T-cell (primary cell): ENCODE measurements around the gene ZNF79. TPM values are rescaled to one million over a fixed set of nuclear protein-coding genes. Genes with fewer than 3 reads are reported as not detected.

Experiments
- ATAC-seq, 4 experiments: fragments of 200-7000 bp in 3 of 4; fragments of 150-1000 bp in 1 of 4; cut with Tn5 transposase; replicated peaks in 1 of 4; 1 replicate in 3 of 4; 2 replicates in 1 of 4; pipeline ENCODE4 v1.10.0; 2021; ENCODE audit warnings: moderate library complexity in 3 of 4, mild to moderate bottlenecking in 2 of 4, moderate number of reproducible peaks in 1 of 4
- CTCF ChIA-PET, 2 donors: fragments of 300-600 bp; sonication (Branson Sonifier 250); formaldehyde crosslinking; loops; one replicate each; lab custom pipeline; 2022; ENCODE audit warnings: antibody characterized with exemption in 2 of 2; lab: Charles Lee
- POLR2A ChIA-PET, 2 donors: fragments of 300-600 bp; sonication (Branson Sonifier 250); formaldehyde crosslinking; loops; one replicate each; lab custom pipeline; 2022; ENCODE audit warnings: antibody characterized with exemption in 2 of 2; lab: Charles Lee
- DNase-seq, 35 experiments: peaks; one replicate each; pipeline versions ENCODE4 v3.0.0 to v3.0.0-alpha.2; 2013 to 2023
- H3K27ac ChIP-seq: one replicate; pipeline ENCODE4 v1.5.1; 2013; ENCODE audit warnings: low read length
- H3K27me3 ChIP-seq, 2 experiments: replicated peaks in 1 of 2; 1 replicate in 1 of 2; 2 replicates in 1 of 2; pipeline versions ENCODE4 v1.6.1 to v1.7.0; 2013; ENCODE audit warnings: low read length in 1 of 2, mixed read lengths in 1 of 2; ENCODE audit not compliant: control insufficient read depth in 2 of 2, insufficient read depth in 2 of 2; ENCODE audit errors: extremely low read depth in 1 of 2
- H3K36me3 ChIP-seq, 2 donors: 1 replicate in 1 of 2; 2 replicates in 1 of 2; pipeline versions ENCODE4 v1.6.1 to v1.7.0; 2013; ENCODE audit warnings: low read length in 1 of 2; ENCODE audit not compliant: control insufficient read depth in 2 of 2, insufficient read depth in 1 of 2; ENCODE audit errors: extremely low read depth in 1 of 2
- H3K4me1 ChIP-seq, 2 experiments: 1 replicate in 1 of 2; 2 replicates in 1 of 2; pipeline versions ENCODE4 v1.6.1 to v1.7.0; 2013; ENCODE audit warnings: low read length in 2 of 2, mixed read lengths in 1 of 2; ENCODE audit not compliant: insufficient read depth in 2 of 2, control insufficient read depth in 1 of 2; ENCODE audit errors: extremely low read depth in 1 of 2
- H3K4me3 ChIP-seq, 2 donors: 1 replicate in 1 of 2; 2 replicates in 1 of 2; pipeline versions ENCODE4 v1.5.1 to v1.7.0; 2013; ENCODE audit warnings: mild to moderate bottlenecking in 2 of 2, low read length in 1 of 2, moderate library complexity in 1 of 2; ENCODE audit not compliant: control insufficient read depth in 1 of 2; ENCODE audit errors: extremely low read depth in 1 of 2
- H3K9me3 ChIP-seq: 2 replicates; pipeline ENCODE4 v1.7.0; 2013
- H3K27ac Mint-ChIP-seq, 2 donors: one replicate each; pipeline ENCODE4 v1.8.0; 2020 to 2021; ENCODE audit warnings: mild to moderate bottlenecking in 2 of 2, mixed read lengths in 2 of 2
- H3K27me3 Mint-ChIP-seq, 2 donors: one replicate each; pipeline ENCODE4 v1.8.0; 2021 to 2022; ENCODE audit warnings: mixed read lengths in 2 of 2
- H3K36me3 Mint-ChIP-seq: one replicate; pipeline ENCODE4 v1.8.0; 2021; ENCODE audit warnings: mixed read lengths
- H3K4me1 Mint-ChIP-seq, 3 donors: one replicate each; pipeline ENCODE4 v1.8.0; 2020 to 2022; ENCODE audit warnings: mixed read lengths in 3 of 3, mild to moderate bottlenecking in 1 of 3
- H3K4me3 Mint-ChIP-seq, 3 donors: one replicate each; pipeline ENCODE4 v1.8.0; 2020 to 2022; ENCODE audit warnings: mild to moderate bottlenecking in 3 of 3, mixed read lengths in 3 of 3, moderate library complexity in 3 of 3
- H3K9me3 Mint-ChIP-seq, 3 donors: one replicate each; pipeline ENCODE4 v1.8.0; 2020 to 2022; ENCODE audit warnings: mixed read lengths in 3 of 3
- WGBS: methylation state at CpG from one replicate; pipeline ENCODE4 v1.1.5; 2013; ENCODE audit warnings: missing lambda C conversion rate; ENCODE audit not compliant: insufficient coverage; 5-methylcytosine and 5-hydroxymethylcytosine counted together
- total RNA-seq, 35 experiments: library from RNA in 6 of 35; stranded (reverse) in 6 of 35; fragments of 120-200 nt in 1 of 35; gene quantifications; one replicate each; pipeline versions ENCODE4 v1.2.1 to v1.2.4 and lab custom pipeline; 2013 to 2026

ZNF79 gene
- total RNA-seq, 5 donors from 2014 or later (not counting 1 experiment from before 2014, with no cell fraction given) = 7.2 to 20.2 (median 17.3) TPM

DNA sequence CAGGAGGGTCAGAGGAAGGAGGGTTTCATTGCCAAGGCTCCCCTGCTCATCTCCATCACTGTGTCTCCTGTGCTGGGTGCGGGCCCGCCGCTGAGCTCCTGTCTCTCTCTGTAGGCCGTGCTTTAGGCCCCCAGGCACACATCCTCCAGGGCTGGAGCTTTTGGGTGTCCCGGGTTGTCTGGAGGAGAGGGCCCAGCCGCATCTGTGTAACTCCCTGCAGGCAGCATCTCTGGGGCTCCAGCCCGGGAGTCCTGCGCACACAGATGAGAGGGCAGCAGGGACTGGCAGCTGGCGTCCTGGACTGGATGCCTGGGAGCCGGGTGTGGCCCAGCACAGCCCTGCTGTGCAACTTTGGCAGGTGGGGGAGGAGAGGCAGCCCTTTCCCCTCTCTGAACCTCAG lies 67.3 kb downstream of the ZNF79 start:
- ChIA-PET POLR2A (no interaction called here), CTCF (no interaction called here)
- Mint-ChIP-seq H3K4me3 (no peak overlapping the region), H3K36me3 (peaks cover 33% of the 10 kb centered on the region), H3K27me3 (no peaks in the 10 kb centered on the region), H3K9me3 (no peaks in the 10 kb centered on the region), H3K27ac (no peak overlapping the region), H3K4me1 (no peaks in the 10 kb centered on the region)
- Histone ChIP-seq H3K27ac (no peak overlapping the region), H3K9me3 (no peaks in the 10 kb centered on the region), H3K4me1 (no peaks in the 10 kb centered on the region), H3K36me3 (peaks cover 2 to 60% of the 10 kb centered on the region in 2 donors), H3K4me3 (no peak overlapping the region), H3K27me3 (no peaks in the 10 kb centered on the region)
- no peak for ATAC-seq
- WGBS = 98% methylated on average over 7 of the region's 10 CpGs
- no peak for DNase-seq

DNA sequence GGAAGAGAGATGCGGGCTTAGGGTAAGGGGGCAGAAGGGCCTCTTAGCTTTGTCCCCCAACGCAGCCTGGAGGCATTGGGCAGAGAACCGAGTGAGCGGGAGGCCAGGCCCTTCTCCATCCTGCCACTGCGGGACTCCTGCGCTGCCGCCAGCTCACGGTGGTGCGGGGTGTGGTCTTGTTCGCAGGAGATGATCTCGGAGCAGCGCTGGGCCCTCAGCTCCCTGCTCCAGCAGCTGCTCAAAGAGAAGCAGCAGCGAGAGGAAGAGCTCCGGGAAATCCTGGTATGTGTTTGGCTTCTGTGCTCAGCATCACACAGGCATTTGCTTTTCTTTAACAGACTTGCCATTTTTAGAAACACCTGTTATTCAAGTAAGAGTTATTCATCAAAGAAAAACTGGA lies 68.4 kb downstream of the ZNF79 start:
- WGBS = 92% methylated on average over 10 of the region's 14 CpGs
- Mint-ChIP-seq H3K36me3 (peaks cover 30% of the 10 kb centered on the region), H3K9me3 (no peaks in the 10 kb centered on the region), H3K4me3 (no peak overlapping the region), H3K27me3 (no peaks in the 10 kb centered on the region), H3K27ac (no peak overlapping the region), H3K4me1 (no peaks in the 10 kb centered on the region)
- ChIA-PET POLR2A (no interaction called here), CTCF (interaction anchor here in 1 of 2 donors (0.6 kb wide), 1 partner anchor 633 kb away, joined by 8 read pairs; no protein-coding TSS in a partner anchor)
- Histone ChIP-seq H3K4me1 (no peaks in the 10 kb centered on the region), H3K27ac (no peak overlapping the region), H3K27me3 (no peaks in the 10 kb centered on the region), H3K9me3 (no peaks in the 10 kb centered on the region), H3K4me3 (no peak overlapping the region), H3K36me3 (peaks cover 3 to 60% of the 10 kb centered on the region in 2 donors)
- ATAC-seq (no peak), DNase-seq (no peak)

DNA sequence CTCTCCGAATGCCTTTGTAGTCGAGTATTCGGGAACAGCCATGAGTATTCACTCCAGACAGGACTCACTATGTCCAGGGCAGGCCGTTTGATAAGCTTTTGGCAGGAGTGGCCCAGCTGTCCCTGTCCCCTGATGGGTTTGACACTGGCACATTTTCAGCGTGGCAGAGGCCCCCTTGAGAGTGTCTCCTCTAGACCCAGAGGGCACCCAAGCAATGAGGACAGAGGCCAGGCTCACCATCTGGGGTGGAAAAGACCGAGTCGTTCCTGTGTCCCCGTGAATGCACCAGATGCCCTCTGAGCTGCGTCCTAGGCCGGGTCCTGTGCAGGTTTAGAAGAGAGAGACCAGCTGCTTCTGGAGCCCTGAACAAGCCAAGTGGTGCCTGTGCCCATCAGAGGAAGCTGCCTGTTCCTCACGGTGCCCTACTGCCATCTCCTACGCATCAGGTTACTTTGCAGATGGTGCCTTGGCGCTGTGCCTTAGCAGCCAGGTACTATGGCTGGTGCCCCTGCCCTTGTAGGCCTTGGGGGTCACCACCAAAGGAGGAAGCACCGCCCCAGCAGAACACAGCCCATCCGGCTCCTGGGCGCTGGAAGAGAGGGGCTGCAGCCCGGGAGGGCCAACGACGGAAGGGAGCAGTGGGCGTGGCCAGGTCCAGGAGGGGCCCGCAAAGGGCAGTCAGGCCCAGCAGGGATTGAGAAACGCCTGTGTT lies 69.6 kb downstream of the ZNF79 start:
- no peaks in the 10 kb centered on the region for H3K27me3 Mint-ChIP-seq
- no peaks in the 10 kb centered on the region for H3K4me1 ChIP-seq
- H3K9me3 Mint-ChIP-seq = no peaks in the 10 kb centered on the region
- H3K4me3 Mint-ChIP-seq = no peak overlapping the region
- H3K36me3 ChIP-seq = peaks cover 3 to 64% of the 10 kb centered on the region in 2 donors
- no peaks in the 10 kb centered on the region for H3K27me3 ChIP-seq
- WGBS = 96% methylated on average over 16 of the region's 22 CpGs
- no peak overlapping the region for H3K27ac ChIP-seq
- no peak overlapping the region for H3K4me3 ChIP-seq
- ChIA-PET POLR2A (no interaction called here), CTCF (no interaction called here)
- no peak overlapping the region for H3K27ac Mint-ChIP-seq
- ATAC-seq (no peak), DNase-seq (no peak)
- H3K4me1 Mint-ChIP-seq = no peaks in the 10 kb centered on the region
- peaks cover 31% of the 10 kb centered on the region for H3K36me3 Mint-ChIP-seq
- H3K9me3 ChIP-seq = no peaks in the 10 kb centered on the region

DNA sequence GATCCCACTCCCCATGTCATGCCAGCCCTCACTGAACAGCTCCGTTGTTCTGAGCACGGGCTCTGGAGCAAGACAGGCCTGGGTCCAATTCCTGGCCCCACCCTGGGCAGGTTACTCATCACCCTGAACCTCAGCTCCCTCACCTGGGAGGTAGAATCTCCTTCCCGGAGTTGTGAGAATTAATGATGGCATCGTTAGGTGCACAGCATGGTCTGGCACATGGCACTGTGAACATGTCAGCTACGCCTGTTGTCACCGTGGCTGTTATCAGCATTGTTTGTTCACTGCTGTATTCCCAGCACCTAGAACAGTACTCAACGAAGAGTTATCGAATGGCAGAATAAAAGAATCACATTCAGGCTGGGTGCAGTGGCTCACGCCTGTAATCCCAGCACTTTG lies 70.1 kb downstream of the ZNF79 start:
- no peak for ATAC-seq
- no peak for DNase-seq
- H3K9me3 ChIP-seq = no peaks in the 10 kb centered on the region
- H3K27me3 Mint-ChIP-seq = no peaks in the 10 kb centered on the region
- H3K4me3 ChIP-seq = no peak overlapping the region
- ChIA-PET CTCF (interaction anchor here in 1 of 2 donors (0.6 kb wide), 1 partner anchor 32 kb away, joined by 3 read pairs; no protein-coding TSS in a partner anchor), POLR2A (no interaction called here)
- H3K27ac Mint-ChIP-seq = no peak overlapping the region
- H3K27me3 ChIP-seq = no peaks in the 10 kb centered on the region
- no peaks in the 10 kb centered on the region for H3K4me1 Mint-ChIP-seq
- no peak overlapping the region for H3K27ac ChIP-seq
- H3K36me3 Mint-ChIP-seq = peaks cover 28% of the 10 kb centered on the region
- no peaks in the 10 kb centered on the region for H3K4me1 ChIP-seq
- H3K4me3 Mint-ChIP-seq = no peak overlapping the region
- 100% methylated on average over 7 of the region's 9 CpGs for WGBS
- H3K9me3 Mint-ChIP-seq = no peaks in the 10 kb centered on the region
- H3K36me3 ChIP-seq = peaks cover 3 to 58% of the 10 kb centered on the region in 2 donors

Other genes with a start within 250 kb of the ZNF79 start
- gene GARNL3, start 159.6 kb upstream of the ZNF79 start, total RNA-seq = 1 to 10 TPM; 3.3 to 5.7 (median 3.6) TPM
- 1 to 10 TPM; 1.4 to 6.2 (median 2.6) TPM for gene SLC2A8, start 27.2 kb upstream of the ZNF79 start, total RNA-seq
- gene RPL12, start 27.0 kb downstream of the ZNF79 start, total RNA-seq = 1,000 to 10,000 TPM; 1,494 to 1,979 (median 1,776) TPM
- gene LRSAM1, start 27.1 kb downstream of the ZNF79 start, total RNA-seq = 10 to 100 TPM; 17.9 to 30.3 (median 25.1) TPM
- gene STXBP1, start 187.9 kb downstream of the ZNF79 start, total RNA-seq = 10 to 100 TPM in 4 of 5 donors, 1 to 10 TPM in 1; 3.8 to 18.2 (median 17.3) TPM